Sigmoid colon (tissue), 4 donors: Measurements from ENCODE around the gene DOCK11.
"Not testable (repeated sequence)": the region's sequence is repeated elsewhere in the genome, so short reads cannot be mapped to it uniquely, and the experiment has no call there.

ENCODE experiments used
- POLR2A ChIP-seq, 2 donors: fragments of 450-650 bp; IDR thresholded peaks; one replicate each; pipeline ENCODE4 v1.6.1; 2016; ENCODE audit warnings: antibody characterized with exemption in 2 of 2, mild to moderate bottlenecking in 2 of 2, moderate library complexity in 2 of 2
- POLR2AphosphoS5 ChIP-seq, 4 donors: sonication (generic); formaldehyde crosslinking; IDR thresholded peaks; one replicate each; pipeline ENCODE4 v1.6.1; 2017; ENCODE audit warnings: antibody characterized with exemption in 4 of 4
- TF ChIP-seq, protein P1 (sequence below), 4 experiments: fragments of 450-650 bp in 3 of 4; fragments of 200-600 bp in 1 of 4; IDR thresholded peaks; one replicate each; pipeline ENCODE4 v1.5.1; 2016 to 2019; ENCODE audit warnings: antibody characterized with exemption in 4 of 4, mild to moderate bottlenecking in 3 of 4, moderate library complexity in 2 of 4

DNA sequence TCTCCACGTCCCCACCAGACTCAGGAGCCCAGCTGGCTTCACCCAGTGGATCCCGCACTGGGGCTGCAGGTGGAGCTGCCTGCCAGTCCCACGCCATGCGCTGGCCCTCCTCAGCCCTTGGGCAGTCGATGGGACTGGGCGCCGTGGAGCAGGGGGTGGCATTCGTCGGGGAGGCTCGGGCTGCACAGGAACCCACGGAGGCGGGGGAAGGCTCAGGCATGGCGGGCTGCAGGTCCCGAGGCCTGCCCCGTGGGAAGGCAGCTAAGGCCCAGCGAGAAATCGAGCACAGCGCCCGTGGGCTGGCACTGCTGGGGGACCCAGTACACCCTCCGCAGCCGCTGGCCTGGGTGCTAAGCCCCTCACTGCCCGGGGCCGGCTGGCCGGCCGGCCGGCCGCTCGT is 221.2 kb downstream of the DOCK11 start:
- TF ChIP-seq, protein P1, sequence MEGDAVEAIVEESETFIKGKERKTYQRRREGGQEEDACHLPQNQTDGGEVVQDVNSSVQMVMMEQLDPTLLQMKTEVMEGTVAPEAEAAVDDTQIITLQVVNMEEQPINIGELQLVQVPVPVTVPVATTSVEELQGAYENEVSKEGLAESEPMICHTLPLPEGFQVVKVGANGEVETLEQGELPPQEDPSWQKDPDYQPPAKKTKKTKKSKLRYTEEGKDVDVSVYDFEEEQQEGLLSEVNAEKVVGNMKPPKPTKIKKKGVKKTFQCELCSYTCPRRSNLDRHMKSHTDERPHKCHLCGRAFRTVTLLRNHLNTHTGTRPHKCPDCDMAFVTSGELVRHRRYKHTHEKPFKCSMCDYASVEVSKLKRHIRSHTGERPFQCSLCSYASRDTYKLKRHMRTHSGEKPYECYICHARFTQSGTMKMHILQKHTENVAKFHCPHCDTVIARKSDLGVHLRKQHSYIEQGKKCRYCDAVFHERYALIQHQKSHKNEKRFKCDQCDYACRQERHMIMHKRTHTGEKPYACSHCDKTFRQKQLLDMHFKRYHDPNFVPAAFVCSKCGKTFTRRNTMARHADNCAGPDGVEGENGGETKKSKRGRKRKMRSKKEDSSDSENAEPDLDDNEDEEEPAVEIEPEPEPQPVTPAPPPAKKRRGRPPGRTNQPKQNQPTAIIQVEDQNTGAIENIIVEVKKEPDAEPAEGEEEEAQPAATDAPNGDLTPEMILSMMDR (IDR thresholded peaks at IDR 0.05) = not testable (repeated sequence)
- not testable (repeated sequence) for TF ChIP-seq POLR2AphosphoS5, POLR2A (IDR thresholded peaks at IDR 0.05)
